Peyer's patch (tissue), 4 donors: ENCODE data around the gene PRKAG3. TPM values are rescaled to one million over a fixed set of nuclear protein-coding genes. Genes with fewer than 3 reads are reported as not detected.

ENCODE experiments used
- DNase-seq, 3 donors: peaks; one replicate each; pipeline ENCODE4 v3.0.0-alpha.2; 2017 to 2019
- H3K27ac ChIP-seq, 4 donors: fragments of 200-600 bp; sonication (generic); one replicate each; pipeline ENCODE4 v1.5.1; 2016 to 2019
- H3K27me3 ChIP-seq, 2 donors: fragments of 200-600 bp; sonication (generic); one replicate each; pipeline ENCODE4 v1.5.1; 2019
- H3K36me3 ChIP-seq, 3 donors: fragments of 200-600 bp; sonication (generic); one replicate each; pipeline ENCODE4 v1.5.1; 2016 to 2019
- H3K4me1 ChIP-seq, 4 donors: fragments of 200-600 bp; sonication (generic); one replicate each; pipeline ENCODE4 v1.5.1; 2016 to 2019
- H3K4me3 ChIP-seq, 4 donors: fragments of 200-600 bp; sonication (generic); 1 replicate in 3 of 4; 2 replicates in 1 of 4; pipeline ENCODE4 v1.5.1; 2016 to 2019; ENCODE audit warnings: mild to moderate bottlenecking in 1 of 4
- H3K9me3 ChIP-seq, 4 donors: fragments of 200-600 bp; sonication (generic); one replicate each; pipeline ENCODE4 v1.5.1; 2016 to 2019; ENCODE audit warnings: mild to moderate bottlenecking in 1 of 4
- CTCF ChIP-seq, 6 experiments: fragments of 450-650 bp in 4 of 6; fragments of 200-600 bp in 2 of 6; sonication (generic) in 1 of 6; IDR thresholded peaks; one replicate each; pipeline ENCODE4 v1.5.1; 2017 to 2019; ENCODE audit warnings: antibody characterized with exemption in 6 of 6, mild to moderate bottlenecking in 3 of 6, moderate library complexity in 1 of 6
- POLR2A ChIP-seq, 2 donors: fragments of 450-650 bp; IDR thresholded peaks; one replicate each; pipeline ENCODE4 v1.5.1; 2017; ENCODE audit warnings: antibody characterized with exemption in 2 of 2, mild to moderate bottlenecking in 2 of 2, moderate library complexity in 2 of 2
- total RNA-seq, 4 donors: library from RNA; depleted of rRNA; stranded (reverse); fragments of >200 nt; gene quantifications; one replicate each; pipeline ENCODE4 v1.1.0, GENCODE V29; 2016

PRKAG3 gene
- total RNA-seq, 4 donors from 2014 or later = not detected

GRCh38 chr2:218857371-218858137, 26.0 kb upstream of the PRKAG3 start:
- no peak for TF ChIP-seq POLR2A (IDR thresholded peaks at IDR 0.05)
- TF ChIP-seq CTCF (IDR thresholded peaks at IDR 0.05) = no peak
- no peak for DNase-seq
- no peaks in the 10 kb centered on the region for H3K36me3 ChIP-seq

GRCh38 chr2:218856896-218857243, 25.3 kb upstream of the PRKAG3 start:
- DNase-seq = no peak
- H3K4me1 ChIP-seq = peaks cover 0 to 16% (median 11%) of the 10 kb centered on the region in 4 donors
- H3K36me3 ChIP-seq = no peaks in the 10 kb centered on the region
- H3K4me3 ChIP-seq = no peak overlapping the region
- H3K9me3 ChIP-seq = no peaks in the 10 kb centered on the region
- TF ChIP-seq CTCF (IDR thresholded peaks at IDR 0.05) (no peak), POLR2A (IDR thresholded peaks at IDR 0.05) (no peak)
- H3K27ac ChIP-seq = no peak overlapping the region
- peaks cover 0 to 28% of the 10 kb centered on the region in 2 donors for H3K27me3 ChIP-seq

More at GRCh38 chr2:218857371-218858137, 26.0 kb upstream of the PRKAG3 start:
- Histone ChIP-seq H3K4me1 (peaks cover 0 to 16% (median 11%) of the 10 kb centered on the region in 4 donors), H3K27me3 (peaks cover 0 to 30% of the 10 kb centered on the region in 2 donors), H3K4me3 (no peak overlapping the region), H3K27ac (no peak overlapping the region), H3K9me3 (no peaks in the 10 kb centered on the region)

DNA sequence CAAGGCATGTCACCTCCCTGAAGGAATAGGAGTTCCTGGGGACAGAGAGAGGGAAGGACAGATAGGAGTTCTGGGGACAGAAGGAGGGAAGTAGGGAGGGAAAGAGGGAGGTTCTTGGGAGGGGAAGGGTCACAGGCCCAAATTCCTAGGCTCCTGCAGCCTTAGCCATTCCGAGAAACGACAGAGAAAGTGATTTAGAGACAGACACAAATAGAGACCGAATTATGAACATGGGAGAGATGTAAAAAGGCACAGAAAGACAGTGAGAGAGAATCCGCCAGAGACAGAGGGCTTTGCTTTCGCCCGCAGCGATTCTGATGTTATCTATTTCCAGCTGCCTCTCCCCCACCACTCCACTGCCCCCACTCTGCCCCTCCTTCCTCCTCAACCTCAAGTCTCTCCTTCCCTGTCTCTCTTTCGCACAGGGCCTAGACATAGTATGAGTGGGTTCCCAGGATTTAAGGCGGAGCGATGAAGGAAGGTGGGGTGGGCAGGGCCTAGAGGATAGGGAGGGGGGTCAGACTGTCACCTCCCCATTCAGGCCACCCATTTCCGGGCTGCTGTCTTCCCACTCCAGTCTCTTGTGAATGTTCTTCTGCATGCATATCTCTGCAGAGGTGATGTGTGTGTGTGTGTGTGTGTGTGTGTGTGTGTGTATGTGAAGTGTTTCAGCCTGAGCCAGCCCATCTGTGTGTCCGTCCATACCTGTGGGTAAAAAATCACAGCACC, 24.7 kb upstream of the PRKAG3 start:
- Histone ChIP-seq H3K27me3 (peaks cover 0 to 24% of the 10 kb centered on the region in 2 donors), H3K4me3 (no peak overlapping the region), H3K27ac (no peak overlapping the region), H3K4me1 (peaks cover 0 to 16% (median 11%) of the 10 kb centered on the region in 4 donors), H3K36me3 (no peaks in the 10 kb centered on the region), H3K9me3 (no peaks in the 10 kb centered on the region)
- TF ChIP-seq POLR2A (IDR thresholded peaks at IDR 0.05) (no peak), CTCF (IDR thresholded peaks at IDR 0.05) (no peak)
- DNase-seq = no peak

GRCh38 chr2:218855305-218856166, 23.9 kb upstream of the PRKAG3 start:
- no peak overlapping the region for H3K27ac ChIP-seq
- H3K27me3 ChIP-seq = peaks cover 0 to 19% of the 10 kb centered on the region in 2 donors
- no peak for TF ChIP-seq POLR2A (IDR thresholded peaks at IDR 0.05)
- no peak overlapping the region for H3K4me3 ChIP-seq
- H3K4me1 ChIP-seq = peaks cover 0 to 16% (median 8%) of the 10 kb centered on the region in 4 donors
- no peaks in the 10 kb centered on the region for H3K9me3 ChIP-seq
- DNase-seq = no peak
- no peaks in the 10 kb centered on the region for H3K36me3 ChIP-seq

DNA sequence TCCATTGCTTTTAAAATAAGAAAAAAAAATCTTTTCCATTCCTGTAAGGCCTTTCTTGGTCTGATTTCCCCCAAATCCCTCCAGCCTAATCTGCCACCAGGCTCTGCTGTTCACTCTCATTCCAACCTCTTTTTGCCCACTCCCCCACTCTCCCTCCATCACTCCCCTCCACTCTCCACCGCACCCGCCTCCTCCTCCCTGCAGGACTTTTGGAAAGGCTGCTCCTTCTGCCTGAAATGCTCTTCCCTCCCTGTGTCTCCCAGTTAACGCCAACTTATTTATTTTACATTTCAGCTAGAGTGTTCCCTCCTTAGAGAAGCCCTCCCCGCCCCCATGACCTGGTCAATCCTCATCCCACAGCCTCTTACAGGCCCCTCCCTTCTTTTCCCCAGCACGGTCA, 23.3 kb upstream of the PRKAG3 start:
- DNase-seq = no peak
- peaks cover 0 to 11% (median under 1%) of the 10 kb centered on the region in 4 donors for H3K4me1 ChIP-seq
- no peak for TF ChIP-seq CTCF (IDR thresholded peaks at IDR 0.05)
- TF ChIP-seq POLR2A (IDR thresholded peaks at IDR 0.05) = no peak

More for the DNA sequence above, 23.3 kb upstream of the PRKAG3 start:
- H3K27me3 ChIP-seq = peaks cover 0 to 12% of the 10 kb centered on the region in 2 donors
- H3K36me3 ChIP-seq = no peaks in the 10 kb centered on the region
- H3K4me3 ChIP-seq = no peak overlapping the region
- no peaks in the 10 kb centered on the region for H3K9me3 ChIP-seq
- H3K27ac ChIP-seq = no peak overlapping the region
